Panc1 (cell line): Measurements from ENCODE around the gene MYF6. TPM values are rescaled to one million over a fixed set of nuclear protein-coding genes. Genes with fewer than 3 reads are reported as not detected.

ENCODE experiments used
- ATAC-seq: fragments of 200-7000 bp; cut with Tn5 transposase; 2 replicates; pipeline ENCODE4 v1.9.1; 2020; ENCODE audit warnings: mild to moderate bottlenecking, moderate library complexity
- BruUV-seq: library from RNA; stranded (reverse); fragments of 400-500 nt; replicated peaks from 2 replicates; lab custom pipeline; 2021; lab: Mats Ljungman, UMichigan
- CTCF ChIA-PET: fragments of 300-600 bp; sonication (Branson Sonifier 250); formaldehyde crosslinking; loops from one replicate; lab custom pipeline; 2022; ENCODE audit warnings: antibody characterized with exemption; lab: Charles Lee
- POLR2A ChIA-PET: fragments of 300-600 bp; sonication (Branson Sonifier 250); formaldehyde crosslinking; loops from one replicate; lab custom pipeline; 2022; ENCODE audit warnings: antibody characterized with exemption; lab: Charles Lee
- DNase-seq: peaks from one replicate; pipeline ENCODE4 v3.0.0-alpha.2; 2010; ENCODE audit warnings: low read depth, low spot score
- H3K27ac ChIP-seq: 2 replicates; pipeline ENCODE4 v1.5.1; 2011; ENCODE audit warnings: mild to moderate bottlenecking, low read length, inconsistent platforms
- H3K27me3 ChIP-seq: fragments of 200-500 bp; sonication (Bioruptor generic); 2 replicates; pipeline ENCODE4 v1.6.0; 2014; ENCODE audit warnings: low read length, inconsistent platforms; ENCODE audit not compliant: control insufficient read depth, insufficient read depth
- H3K36me3 ChIP-seq: fragments of 200-500 bp; sonication (Bioruptor generic); 2 replicates; pipeline ENCODE4 v1.5.1; 2014; ENCODE audit warnings: inconsistent platforms, mild to moderate bottlenecking, low read length, moderate library complexity; ENCODE audit not compliant: control insufficient read depth, insufficient read depth
- H3K4me1 ChIP-seq: 2 replicates; pipeline ENCODE4 v1.5.1; 2011; ENCODE audit warnings: inconsistent platforms, mild to moderate bottlenecking, low read length, moderate library complexity; ENCODE audit not compliant: control insufficient read depth, insufficient read depth
- H3K4me3 ChIP-seq, 2 experiments: 2 replicates each; pipeline ENCODE4 v1.5.1; 2011 to 2012; ENCODE audit warnings: low read depth in 2 of 2, low read length in 2 of 2, mild to moderate bottlenecking in 2 of 2, inconsistent platforms in 1 of 2, moderate library complexity in 1 of 2
- H3K9me3 ChIP-seq: fragments of 200-500 bp; sonication (Bioruptor generic); 2 replicates; pipeline ENCODE4 v1.5.1; 2014; ENCODE audit warnings: low read depth, mild to moderate bottlenecking, inconsistent platforms, low read length, moderate library complexity; ENCODE audit not compliant: control insufficient read depth, insufficient read depth
- CTCF ChIP-seq: fragments of 450-650 bp; IDR thresholded peaks from 2 replicates; pipeline ENCODE4 v1.5.1; 2017; ENCODE audit warnings: mild to moderate bottlenecking
- POLR2AphosphoS5 ChIP-seq: IDR thresholded peaks from 2 replicates; pipeline ENCODE4 v1.6.1; 2012; ENCODE audit warnings: mild to moderate bottlenecking, low read depth, low read length, moderate library complexity
- REST ChIP-seq, 2 experiments: IDR thresholded peaks; 2 replicates each; pipeline ENCODE4 v1.6.1; 2011 to 2012; ENCODE audit warnings: low read depth in 2 of 2, control low read depth in 1 of 2, low read length in 1 of 2, mild to moderate bottlenecking in 1 of 2, moderate library complexity in 1 of 2; ENCODE audit not compliant: insufficient read depth in 1 of 2
- SIN3A ChIP-seq: IDR thresholded peaks from 2 replicates; pipeline ENCODE4 v1.6.1; 2012; ENCODE audit warnings: low read depth, mild to moderate bottlenecking, low read length, moderate library complexity, borderline replicate concordance; ENCODE audit not compliant: insufficient read depth
- TCF7L2 ChIP-seq: IDR thresholded peaks from 2 replicates; pipeline ENCODE4 v1.6.1; 2011; ENCODE audit warnings: mild to moderate bottlenecking, low read depth, low read length, inconsistent platforms
- in situ Hi-C: cut with HindIII; loops from 2 replicates; pipeline ENCODE4 v1.10.0; 2016; ENCODE audit warnings: low sequenced_read_pairs, low pct_unique_long_range_greater_than_20kb
- intact Hi-C: fragments of 100-400 bp; cut with micrococcal nuclease; formaldehyde crosslinking; loops from one replicate; pipeline ENCODE4 v1.10.0; 2022; ENCODE audit not compliant: unreplicated experiment
- total RNA-seq: library from RNA; stranded (reverse); gene quantifications from one replicate; pipeline ENCODE4 v1.2.1, GENCODE V29; 2021; ENCODE audit not compliant: unreplicated experiment

The MYF6 gene
- total RNA-seq, 1 experiment from 2014 or later, result not detected

- no peaks in the 10 kb centered on the region for H3K27me3 ChIP-seq
- H3K4me3 ChIP-seq, result no peak overlapping the region
- no peak for TF ChIP-seq SIN3A
- no peak for TF ChIP-seq POLR2AphosphoS5
- TF ChIP-seq CTCF, result no peak
- TF ChIP-seq REST (IDR thresholded peaks at IDR 0.05; ENCODE audit: insufficient read depth in 1 of 2, low read depth in 2 of 2, low read length in 1 of 2), result no peak
- no peak for TF ChIP-seq TCF7L2
- no peaks in the 10 kb centered on the region for H3K4me1 ChIP-seq
- ChIA-PET CTCF (no interaction called here), POLR2A (no interaction called here)
- no TSS peak for BruUV-seq
- no peaks in the 10 kb centered on the region for H3K36me3 ChIP-seq
- DNase-seq (no peak), ATAC-seq (no peak)
- intact Hi-C loops, result no loop called here
- no peaks in the 10 kb centered on the region for H3K9me3 ChIP-seq
- in situ Hi-C loops, result no loop called here
- no peak overlapping the region for H3K27ac ChIP-seq
Observed at GRCh38 chr12:80681786-80682185, 25.6 kb upstream of the MYF6 start.

GRCh38 chr12:80684077-80684495 is 23.3 kb upstream of the MYF6 start:
- POLR2A ChIA-PET, result no interaction called here
- no TSS peak for BruUV-seq
- Histone ChIP-seq H3K9me3 (no peaks in the 10 kb centered on the region), H3K27me3 (no peaks in the 10 kb centered on the region), H3K4me1 (no peaks in the 10 kb centered on the region), H3K4me3 (no peak overlapping the region), H3K27ac (no peak overlapping the region), H3K36me3 (no peaks in the 10 kb centered on the region)
- no peak for ATAC-seq
- TF ChIP-seq TCF7L2 (no peak), CTCF (no peak), REST (IDR thresholded peaks at IDR 0.05; ENCODE audit: insufficient read depth in 1 of 2, low read depth in 2 of 2, low read length in 1 of 2) (no peak), SIN3A (no peak), POLR2AphosphoS5 (no peak)
- DNase-seq, result no peak
- intact Hi-C loops (no loop called here), in situ Hi-C loops (no loop called here)
- CTCF ChIA-PET, result no interaction called here
